BJ (cell line): ENCODE results near the gene CPTP. TPM values are rescaled to one million over a fixed set of nuclear protein-coding genes. Genes with fewer than 3 reads are reported as not detected.

Experiments used
- CTCF ChIA-PET: fragments of 350-600 bp; formaldehyde crosslinking; extraction: SDS; loops from one replicate; lab custom pipeline; 2021; ENCODE audit warnings: antibody characterized with exemption, inconsistent platforms; lab: Yijun Ruan, JAX
- POLR2A ChIA-PET: fragments of 300-600 bp; sonication (Branson Sonifier 250); formaldehyde crosslinking; extraction: SDS; loops from one replicate; lab custom pipeline; 2021; ENCODE audit warnings: antibody characterized with exemption; lab: Charles Lee
- DNase-seq: peaks from one replicate; pipeline ENCODE4 v3.0.0-alpha.2; 2011; ENCODE audit warnings: low read depth
- H3K27me3 ChIP-seq: 2 replicates; pipeline ENCODE4 v1.6.0; 2011; ENCODE audit warnings: low read length; ENCODE audit not compliant: control insufficient read depth, insufficient read depth
- H3K36me3 ChIP-seq: 2 replicates; pipeline ENCODE4 v1.5.1; 2011; ENCODE audit warnings: low read length; ENCODE audit not compliant: control insufficient read depth, insufficient read depth
- H3K4me3 ChIP-seq: 2 replicates; pipeline ENCODE4 v1.5.1; 2011; ENCODE audit warnings: low read depth, mild to moderate bottlenecking, control low read depth, low read length
- CTCF ChIP-seq: IDR thresholded peaks from 2 replicates; pipeline ENCODE4 v1.5.1; 2011; ENCODE audit warnings: low read depth, mild to moderate bottlenecking, control low read depth, inconsistent platforms, low read length, moderate library complexity; ENCODE audit not compliant: insufficient read depth
- polyA plus RNA-seq: library from polyadenylated mRNA; depleted of rRNA; stranded (reverse); fragments of >200 nt; gene quantifications from 2 replicates; pipeline ENCODE4 v1.2.3, GENCODE V29; 2011

The CPTP gene
- polyA plus RNA-seq, 1 experiment, result 14.2 TPM

- H3K27me3 ChIP-seq, result no peaks in the 10 kb centered on the region
- CTCF ChIA-PET, result interaction anchor here (0.7 kb wide), 1 partner anchor 30 kb away, joined by 3 read pairs; no protein-coding TSS in a partner anchor
- TF ChIP-seq CTCF, result no peak
- POLR2A ChIA-PET, result no interaction called here
- H3K4me3 ChIP-seq, result no peak overlapping the region
- H3K36me3 ChIP-seq, result peaks cover 29% of the 10 kb centered on the region
- no peak for DNase-seq
These were observed 17.0 kb downstream of the CPTP start for GRCh38 chr1:1341549-1342021.

GRCh38 chr1:1342061-1342562 lies 17.5 kb downstream of the CPTP start:
- H3K4me3 ChIP-seq, result no peak overlapping the region
- H3K27me3 ChIP-seq, result no peaks in the 10 kb centered on the region
- H3K36me3 ChIP-seq, result peaks cover 29% of the 10 kb centered on the region
- CTCF ChIA-PET, result interaction anchor here (0.7 kb wide), 1 partner anchor 29 kb away, joined by 3 read pairs; no protein-coding TSS in a partner anchor
- no peak for DNase-seq
- POLR2A ChIA-PET, result no interaction called here
- no peak for TF ChIP-seq CTCF

- POLR2A ChIA-PET, result no interaction called here
- DNase-seq, result no peak
- TF ChIP-seq CTCF, result no peak
- Histone ChIP-seq H3K27me3 (no peaks in the 10 kb centered on the region), H3K4me3 (no peak overlapping the region), H3K36me3 (peaks cover 28% of the 10 kb centered on the region)
- CTCF ChIA-PET, result interaction anchor here (3.3 kb wide), 1 partner anchor 29 kb away, joined by 21 read pairs; no protein-coding TSS in a partner anchor
These were observed 18.0 kb downstream of the CPTP start for GRCh38 chr1:1342584-1343115.

- no peak for TF ChIP-seq CTCF
- H3K27me3 ChIP-seq, result no peaks in the 10 kb centered on the region
- ChIA-PET CTCF (interaction anchor here (0.6 to 3.3 kb wide), 3 partner anchors 15 to 30 kb away, joined by 3 to 21 read pairs (median 4); partner anchors contain the start of gene MXRA8), POLR2A (no interaction called here)
- H3K36me3 ChIP-seq, result peaks cover 24% of the 10 kb centered on the region
- no peak for DNase-seq
- H3K4me3 ChIP-seq, result no peak overlapping the region
These were observed 19.3 kb downstream of the CPTP start for GRCh38 chr1:1343811-1344421.

- POLR2A ChIA-PET, result no interaction called here
- Histone ChIP-seq H3K4me3 (no peak overlapping the region), H3K27me3 (no peaks in the 10 kb centered on the region), H3K36me3 (peaks cover 21% of the 10 kb centered on the region)
- no peak for DNase-seq
- CTCF ChIA-PET, result interaction anchor here (0.6 to 3.6 kb wide), 5 partner anchors 9 to 29 kb away, joined by 3 to 21 read pairs (median 4); partner anchors contain the start of gene MXRA8
- peak; percentile 55 for TF ChIP-seq CTCF
These were observed 20.2 kb downstream of the CPTP start for GRCh38 chr1:1344655-1345361.
